K562 (cell line): Measurements from ENCODE around the gene SLC7A9. TPM values are rescaled to one million over a fixed set of nuclear protein-coding genes. Genes with fewer than 3 reads are reported as not detected.

ENCODE experiments used
- ATAC-seq: fragments of 200-7000 bp; cut with Tn5 transposase; 3 replicates; pipeline ENCODE4 v1.9.1; 2020; ENCODE audit warnings: moderate library complexity
- BruUV-seq: library from RNA; stranded (reverse); fragments of 400-500 nt; replicated peaks from 2 replicates; lab custom pipeline; 2021; lab: Mats Ljungman, UMichigan
- CTCF ChIA-PET: fragments of 300-600 bp; formaldehyde crosslinking; extraction: SDS; loops from one replicate; lab custom pipeline; 2021; ENCODE audit warnings: low intra/inter-chr PET ratio; lab: Yijun Ruan, JAX
- POLR2A ChIA-PET: fragments of 300-600, 350-650 bp; sonication (Branson Sonifier 250); formaldehyde crosslinking; extraction: SDS; loops from one replicate; lab custom pipeline; 2021; ENCODE audit warnings: antibody characterized with exemption, inconsistent platforms; lab: Yijun Ruan, JAX
- DNase-seq, 4 experiments: peaks; one replicate each; pipeline versions ENCODE4 v3.0.0 to v3.0.0-alpha.2; 2011 to 2018; ENCODE audit warnings: low spot score in 3 of 4, mixed read lengths in 3 of 4; ENCODE audit errors: extremely low read depth in 1 of 4
- FAIRE-seq: peaks from 2 replicates; lab custom pipeline; 2011; peaks lifted over from hg19 to GRCh38; lab: Jason Lieb, UNC
- H2AFZ ChIP-seq: 2 replicates; pipeline ENCODE4 v1.6.0; 2011; ENCODE audit warnings: low read depth, low read length, control low read depth, inconsistent platforms
- H3K27ac ChIP-seq: fragments of 200-600 bp; 3 replicates; pipeline ENCODE4 v1.8.0; 2011; ENCODE audit warnings: low read depth, mild to moderate bottlenecking, control low read depth, inconsistent platforms, low read length, moderate library complexity, mixed read lengths; ENCODE audit errors: extremely low read depth
- H3K27me3 ChIP-seq, 2 experiments: fragments of 300-600 bp in 1 of 2; 2 replicates in 1 of 2; 3 replicates in 1 of 2; pipeline versions ENCODE4 v1.6.0 to v1.8.0; 2011; ENCODE audit warnings: inconsistent platforms in 2 of 2, low read length in 2 of 2, mild to moderate bottlenecking in 1 of 2, mixed read lengths in 1 of 2, moderate library complexity in 1 of 2; ENCODE audit not compliant: control insufficient read depth in 2 of 2, insufficient read depth in 2 of 2
- H3K36me3 ChIP-seq: fragments of 300-600 bp; 3 replicates; pipeline ENCODE4 v1.8.0; 2011; ENCODE audit warnings: mild to moderate bottlenecking, low read length, inconsistent platforms; ENCODE audit not compliant: control insufficient read depth, insufficient read depth
- H3K4me1 ChIP-seq, 2 experiments: fragments of 200-600 bp in 1 of 2; replicated peaks in 1 of 2; 2 replicates in 1 of 2; 3 replicates in 1 of 2; pipeline versions ENCODE4 v1.5.1 to v1.8.0; 2011; ENCODE audit warnings: inconsistent platforms in 2 of 2, low read length in 2 of 2, mild to moderate bottlenecking in 1 of 2, mixed read lengths in 1 of 2, moderate library complexity in 1 of 2; ENCODE audit not compliant: control insufficient read depth in 2 of 2, insufficient read depth in 2 of 2
- H3K4me2 ChIP-seq: 2 replicates; pipeline ENCODE4 v1.6.1; 2011; ENCODE audit warnings: low read length, control low read depth, inconsistent platforms, mixed read lengths; ENCODE audit not compliant: insufficient read depth
- H3K4me3 ChIP-seq: fragments of 200-600 bp; sonication (generic), shearing (Covaris generic); 2 replicates; pipeline ENCODE4 v1.5.1; 2016; ENCODE audit warnings: control low read depth, inconsistent platforms
- H3K79me2 ChIP-seq: fragments of 200-600 bp; 3 replicates; pipeline ENCODE4 v1.8.0; 2011; ENCODE audit warnings: low read length, inconsistent platforms; ENCODE audit not compliant: control insufficient read depth, insufficient read depth
- H3K9ac ChIP-seq, 2 experiments: 2 replicates each; pipeline versions ENCODE4 v1.6.0 to v1.6.1; 2011; ENCODE audit warnings: low read depth in 2 of 2, low read length in 2 of 2, control low read depth in 1 of 2, inconsistent platforms in 1 of 2, mild to moderate bottlenecking in 1 of 2, mixed read lengths in 1 of 2; ENCODE audit not compliant: insufficient read depth in 1 of 2
- H3K9me1 ChIP-seq: one replicate; pipeline ENCODE4 v1.6.0; 2011; ENCODE audit warnings: inconsistent platforms, mild to moderate bottlenecking, low read length, moderate library complexity; ENCODE audit not compliant: control insufficient read depth, insufficient read depth
- H3K9me3 ChIP-seq: replicated peaks from 2 replicates; pipeline ENCODE4 v1.5.1; 2011; ENCODE audit warnings: low read depth, low read length, inconsistent platforms; ENCODE audit not compliant: control insufficient read depth, insufficient read depth
- H4K20me1 ChIP-seq: replicated peaks from 2 replicates; pipeline ENCODE4 v1.6.1; 2011; ENCODE audit warnings: low read length, inconsistent platforms, mixed read lengths; ENCODE audit not compliant: control insufficient read depth, insufficient read depth
- GABPB2 ChIP-seq: fragments of 250-450 bp; sonication (Bioruptor Pico); conservative IDR thresholded peaks from 2 replicates; pipeline ENCODE4 v1.5.1; 2021; ENCODE audit warnings: mild to moderate bottlenecking
- HMG20B ChIP-seq: fragments of 250-450 bp; sonication (Bioruptor Pico); IDR thresholded peaks from 2 replicates; pipeline ENCODE4 v1.5.0; 2021; ENCODE audit warnings: mild to moderate bottlenecking
- KDM1A ChIP-seq, 2 experiments: fragments of 450-650 bp; IDR thresholded peaks; 2 replicates each; pipeline ENCODE4 v1.6.1; 2016; ENCODE audit warnings: mild to moderate bottlenecking in 2 of 2
- MBD2 ChIP-seq: sonication (generic); IDR thresholded peaks from 2 replicates; pipeline ENCODE4 v1.6.1; 2016; ENCODE audit warnings: low read depth, borderline replicate concordance
- MTA2 ChIP-seq: fragments of 450-650 bp; IDR thresholded peaks from 2 replicates; pipeline ENCODE4 v1.6.1; 2016; ENCODE audit warnings: low read depth
- NCOA6 ChIP-seq: fragments of 450-650 bp; IDR thresholded peaks from 2 replicates; pipeline ENCODE4 v1.6.1; 2017; ENCODE audit warnings: mild to moderate bottlenecking
- NCOR1 ChIP-seq: fragments of 450-650 bp; IDR thresholded peaks from 2 replicates; pipeline ENCODE4 v1.6.1; 2016; ENCODE audit warnings: mild to moderate bottlenecking, moderate library complexity
- NEUROD1 ChIP-seq: fragments of 150-350 bp; IDR thresholded peaks from 2 replicates; pipeline ENCODE4 v1.6.1; 2014; ENCODE audit warnings: borderline replicate concordance, low read length, low read depth; ENCODE audit not compliant: partially characterized antibody
- PATZ1 ChIP-seq: fragments of 250-450 bp; sonication (Bioruptor Pico); IDR thresholded peaks from 2 replicates; pipeline ENCODE4 v1.5.0; 2020; ENCODE audit warnings: mild to moderate bottlenecking, borderline replicate concordance
- PHTF2 ChIP-seq: fragments of 250-450 bp; sonication (Bioruptor Pico); IDR thresholded peaks from 2 replicates; pipeline ENCODE4 v1.5.0; 2021; ENCODE audit warnings: mild to moderate bottlenecking
- POLR3G ChIP-seq: IDR thresholded peaks from 2 replicates; pipeline ENCODE4 v1.6.1; 2011; ENCODE audit not compliant: insufficient read length, insufficient replicate concordance; ENCODE audit errors: extremely low read depth
- SNIP1 ChIP-seq: fragments of 450-650 bp; IDR thresholded peaks from 2 replicates; pipeline ENCODE4 v1.7.1; 2017; ENCODE audit warnings: low read depth, mild to moderate bottlenecking
- TBP ChIP-seq: optimal IDR thresholded peaks from 2 replicates; pipeline ENCODE3; 2011; ENCODE audit warnings: low read depth, low read length, improper control_type of control experiment
- ZC3H11A ChIP-seq: IDR thresholded peaks from 2 replicates; pipeline ENCODE4 v1.6.1; 2012; ENCODE audit warnings: low read depth, low read length, improper control_type of control experiment
- ZNF184 ChIP-seq: sonication (generic); formaldehyde crosslinking; IDR thresholded peaks from 2 replicates; pipeline ENCODE4 v1.5.0; 2020; ENCODE audit warnings: missing genetic modification reagents
- ZNF277 ChIP-seq: fragments of 250-450 bp; sonication (Bioruptor Pico); IDR thresholded peaks from 2 replicates; pipeline ENCODE4 v1.8.0; 2022; ENCODE audit warnings: inconsistent platforms, mild to moderate bottlenecking, moderate library complexity, borderline replicate concordance
- ZNF280B ChIP-seq: fragments of 250-450 bp; sonication (Bioruptor Pico); IDR thresholded peaks from 2 replicates; pipeline ENCODE4 v1.5.1; 2021; ENCODE audit warnings: mild to moderate bottlenecking
- ZZZ3 ChIP-seq: fragments of 450-650 bp; IDR thresholded peaks from 2 replicates; pipeline ENCODE4 v1.6.1; 2016; ENCODE audit warnings: antibody characterized with exemption, mild to moderate bottlenecking, moderate library complexity
- WGBS: fragments of 100-300 bp; shearing (Covaris generic); methylation state at CpG from one replicate; pipeline ENCODE4 v1.1.6; 2016; ENCODE audit warnings: low coverage, mixed read lengths; ENCODE audit not compliant: insufficient coverage; ENCODE audit errors: missing lambda C conversion rate; 5-methylcytosine and 5-hydroxymethylcytosine counted together
- in situ Hi-C: fragments of 300-500 bp; cut with MboI; formaldehyde crosslinking; loops from 4 replicates; pipeline ENCODE4 v1.15.0; 2018; ENCODE audit warnings: inconsistent platforms, mixed read lengths
- intact Hi-C: fragments of 100-400 bp; cut with micrococcal nuclease; formaldehyde crosslinking; loops from 2 replicates; pipeline ENCODE4 v1.14.2; 2022
- polyA plus RNA-seq, 8 experiments: library from polyadenylated mRNA; depleted of rRNA in 4 of 8; stranded (reverse) in 5 of 8; unstranded in 3 of 8; fragments of >200 nt; fragmentation: Nextera tagmentation in 2 of 8; fragmentation: Illumina TruSeq in 1 of 8; extraction: Ambion mirVana in 2 of 8; extraction: Trizol in 1 of 8; gene quantifications; 2 replicates each; pipeline versions ENCODE4 v1.2.1 to v1.2.3, GENCODE V29; 2011 to 2014; ENCODE audit warnings: inconsistent platforms in 1 of 8, missing spikeins in 1 of 8
- total RNA-seq, 7 experiments: library from RNA; depleted of rRNA in 6 of 7; stranded (reverse); fragments of >200 nt in 6 of 7; fragmentation: Illumina TruSeq in 2 of 7; extraction: Trizol in 2 of 7; gene quantifications; 2 replicates each; pipeline versions ENCODE4 v1.2.1 to v1.2.3, GENCODE V29; 2011 to 2021; ENCODE audit warnings: low replicate concordance in 1 of 7

Gene SLC7A9
- total and polyA plus RNA-seq, 9 of the 15 experiments (the other 6 are each of a cell fraction or from before 2014, with no cell fraction given) = not detected

GRCh38 chr19:32879741-32880140 is 10.2 kb upstream of the SLC7A9 start (continued):
- TF ChIP-seq SNIP1 = no peak

GRCh38 chr19:32878988-32879387 is 9.4 kb upstream of the SLC7A9 start:
- no peak for FAIRE-seq
- peaks cover 11 to 50% of the 10 kb centered on the region in 2 experiments; a peak in 4 of 5 replicates for H3K27me3 ChIP-seq
- no peak; the same call in 2 of the 3 replicates for ATAC-seq
- peaks cover 0 to 4% of the 10 kb centered on the region in 2 experiments; a peak in 2 of 5 replicates for H3K4me1 ChIP-seq
- no peak overlapping the region for H3K27ac ChIP-seq
- in situ Hi-C loops (no loop called here), intact Hi-C loops (no loop called here)
- no peak overlapping the region for H3K4me3 ChIP-seq
- H3K9ac ChIP-seq = no peak overlapping the region
- no peaks in the 10 kb centered on the region for H3K9me1 ChIP-seq
- DNase-seq = no peak
- WGBS = 29% methylated on average over 12 of the region's 12 CpGs
- ChIA-PET CTCF (no interaction called here), POLR2A (no interaction called here)
- H3K79me2 ChIP-seq = no peaks in the 10 kb centered on the region
- H4K20me1 ChIP-seq = no peaks in the 10 kb centered on the region
- H3K4me2 ChIP-seq = no peak overlapping the region
- BruUV-seq = no TSS peak
- H2AFZ ChIP-seq = no peak overlapping the region
- no peaks in the 10 kb centered on the region for H3K9me3 ChIP-seq
- no peaks in the 10 kb centered on the region for H3K36me3 ChIP-seq
- TF ChIP-seq NCOA6 (no peak), ZNF184 (CRISPR knock-in tag) (no peak), PHTF2 (no peak), KDM1A (IDR thresholded peaks at IDR 0.05) (no peak), POLR3G (no peak), TBP (no peak), NEUROD1 (no peak), HMG20B (CRISPR knock-in tag) (no peak), PATZ1 (CRISPR knock-in tag) (no peak), ZNF280B (CRISPR knock-in tag) (no peak), GABPB2 (CRISPR knock-in tag) (no peak), MBD2 (no peak), NCOR1 (no peak), ZC3H11A (no peak), MTA2 (no peak), ZZZ3 (no peak), ZNF277 (CRISPR knock-in tag) (no peak)
